Measurements from ENCODE around the gene COL15A1. TPM values are rescaled to one million over a fixed set of nuclear protein-coding genes. Genes with fewer than 3 reads are reported as not detected.

COL15A1 gene
- total RNA-seq, 1 experiment from 2014 or later = 0.04 TPM

DNA sequence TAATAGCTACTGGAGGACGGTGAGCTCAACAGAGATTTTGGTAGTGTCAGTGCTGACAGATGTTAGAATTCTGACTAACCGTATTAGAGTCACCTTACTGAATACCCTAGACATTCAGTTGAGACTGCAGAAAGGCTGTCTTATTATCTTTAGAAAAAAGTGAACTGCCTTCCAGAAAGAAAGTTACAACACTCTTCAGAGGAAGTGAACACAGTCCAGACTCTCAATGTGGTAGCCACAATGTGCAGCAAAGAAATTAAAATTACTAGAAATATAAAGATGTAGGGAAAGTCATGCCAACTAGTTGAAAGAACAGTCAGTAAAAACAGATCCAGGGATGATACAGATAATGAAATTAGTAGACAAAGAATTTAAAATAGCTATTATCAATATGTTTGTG lies 47.1 kb upstream of the COL15A1 start:
- BruUV-seq (replicated peaks) = no TSS peak
- Histone ChIP-seq H3K27me3 (replicated peaks; ENCODE audit: insufficient read depth, low read depth, low read length, poor library complexity) (no peaks in the 10 kb centered on the region), H3K4me1 (ENCODE audit: insufficient read depth, low read length, poor library complexity, severe bottlenecking) (peaks cover 12% of the 10 kb centered on the region), H3K36me3 (ENCODE audit: insufficient read depth, low read length, poor library complexity, severe bottlenecking) (no peaks in the 10 kb centered on the region), H3K4me3 (ENCODE audit: low read depth, low read length, poor library complexity, severe bottlenecking) (no peak overlapping the region), H3K27ac (ENCODE audit: low read depth, low read length, poor library complexity, severe bottlenecking) (no peak overlapping the region), H3K9me3 (ENCODE audit: low read depth, low read length, poor library complexity, severe bottlenecking) (peaks cover 5% of the 10 kb centered on the region)
- ChIA-PET CTCF (no interaction called here), POLR2A (ENCODE audit: low non-redundant PET) (no interaction called here)
- intact Hi-C loops (cut with micrococcal nuclease; ENCODE audit: unreplicated experiment) = no loop called here
- TF ChIP-seq EZH2 (IDR thresholded peaks at IDR 0.05; ENCODE audit: borderline replicate concordance, low read depth, low read length, poor library complexity, severe bottlenecking) = no peak
- TF ChIP-seq, protein P1, sequence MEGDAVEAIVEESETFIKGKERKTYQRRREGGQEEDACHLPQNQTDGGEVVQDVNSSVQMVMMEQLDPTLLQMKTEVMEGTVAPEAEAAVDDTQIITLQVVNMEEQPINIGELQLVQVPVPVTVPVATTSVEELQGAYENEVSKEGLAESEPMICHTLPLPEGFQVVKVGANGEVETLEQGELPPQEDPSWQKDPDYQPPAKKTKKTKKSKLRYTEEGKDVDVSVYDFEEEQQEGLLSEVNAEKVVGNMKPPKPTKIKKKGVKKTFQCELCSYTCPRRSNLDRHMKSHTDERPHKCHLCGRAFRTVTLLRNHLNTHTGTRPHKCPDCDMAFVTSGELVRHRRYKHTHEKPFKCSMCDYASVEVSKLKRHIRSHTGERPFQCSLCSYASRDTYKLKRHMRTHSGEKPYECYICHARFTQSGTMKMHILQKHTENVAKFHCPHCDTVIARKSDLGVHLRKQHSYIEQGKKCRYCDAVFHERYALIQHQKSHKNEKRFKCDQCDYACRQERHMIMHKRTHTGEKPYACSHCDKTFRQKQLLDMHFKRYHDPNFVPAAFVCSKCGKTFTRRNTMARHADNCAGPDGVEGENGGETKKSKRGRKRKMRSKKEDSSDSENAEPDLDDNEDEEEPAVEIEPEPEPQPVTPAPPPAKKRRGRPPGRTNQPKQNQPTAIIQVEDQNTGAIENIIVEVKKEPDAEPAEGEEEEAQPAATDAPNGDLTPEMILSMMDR (conservative IDR thresholded peaks at IDR 0.05; ENCODE audit: low read depth, low read length) = no peak
- no peak for DNase-seq (ENCODE audit: low spot score)

DNA sequence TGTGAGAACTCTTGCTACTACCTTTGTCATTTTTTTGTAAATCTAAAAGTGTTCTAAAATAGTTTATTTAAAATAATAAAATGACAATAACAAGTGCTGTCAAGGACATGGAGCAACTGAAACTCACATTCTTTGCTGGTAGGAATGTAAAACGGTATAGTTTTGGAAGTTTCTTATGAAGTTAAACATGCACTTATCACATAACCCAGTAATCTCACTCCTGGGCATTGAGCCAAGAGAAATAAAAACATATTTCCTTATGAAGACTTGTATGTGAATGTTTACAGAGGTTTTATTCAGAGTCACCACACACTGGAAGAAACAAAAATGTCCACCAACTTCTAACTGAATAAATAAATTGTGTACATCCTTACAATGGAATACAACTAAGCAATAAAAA lies 46.0 kb upstream of the COL15A1 start:
- H3K9me3 ChIP-seq (ENCODE audit: low read depth, low read length, poor library complexity, severe bottlenecking) = peaks cover 5% of the 10 kb centered on the region
- no peaks in the 10 kb centered on the region for H3K36me3 ChIP-seq (ENCODE audit: insufficient read depth, low read length, poor library complexity, severe bottlenecking)
- no peak for DNase-seq (ENCODE audit: low spot score)
- no peaks in the 10 kb centered on the region for H3K27me3 ChIP-seq (replicated peaks; ENCODE audit: insufficient read depth, low read depth, low read length, poor library complexity)
- peaks cover 12% of the 10 kb centered on the region for H3K4me1 ChIP-seq (ENCODE audit: insufficient read depth, low read length, poor library complexity, severe bottlenecking)
- TF ChIP-seq, protein P1 (conservative IDR thresholded peaks at IDR 0.05; ENCODE audit: low read depth, low read length) = no peak
- TF ChIP-seq EZH2 (IDR thresholded peaks at IDR 0.05; ENCODE audit: borderline replicate concordance, low read depth, low read length, poor library complexity, severe bottlenecking) = no peak
- POLR2A ChIA-PET (ENCODE audit: low non-redundant PET) = no interaction called here
- BruUV-seq (replicated peaks) = no TSS peak
- intact Hi-C loops (cut with micrococcal nuclease; ENCODE audit: unreplicated experiment) = no loop called here
- CTCF ChIA-PET = no interaction called here
- no peak overlapping the region for H3K27ac ChIP-seq (ENCODE audit: low read depth, low read length, poor library complexity, severe bottlenecking)
- no peak overlapping the region for H3K4me3 ChIP-seq (ENCODE audit: low read depth, low read length, poor library complexity, severe bottlenecking)

DNA sequence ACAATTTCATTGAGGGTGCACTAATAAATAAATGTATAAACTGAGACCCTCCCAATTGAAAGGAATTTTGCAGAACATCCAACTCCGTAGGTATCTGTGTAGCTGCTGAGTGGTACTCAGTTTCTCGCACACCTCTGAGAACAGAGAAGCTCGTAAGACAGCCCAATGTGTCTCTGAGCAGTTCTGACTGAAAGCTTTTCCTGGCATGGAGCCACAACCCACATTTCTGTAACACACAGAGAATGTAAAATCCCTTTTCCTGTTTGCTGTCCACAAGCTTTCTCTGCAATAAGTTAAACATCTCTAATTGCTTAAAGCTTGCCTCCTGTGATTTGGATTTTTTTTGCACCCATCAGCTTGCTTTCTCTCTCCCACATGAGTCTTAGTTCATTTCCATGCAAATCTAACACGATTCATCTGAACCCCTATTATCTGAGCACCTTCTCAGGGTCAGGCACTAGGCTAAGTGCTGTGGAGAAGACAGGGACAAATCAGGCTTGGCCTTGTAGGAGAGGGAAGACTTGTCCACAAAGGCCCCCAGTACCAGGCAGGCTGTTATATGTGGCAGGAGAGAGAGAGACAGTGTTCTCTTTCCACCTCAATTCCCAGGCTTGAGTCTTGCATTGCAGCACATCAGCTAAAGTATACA lies 44.2 kb upstream of the COL15A1 start:
- no peak overlapping the region for H3K27ac ChIP-seq (ENCODE audit: low read depth, low read length, poor library complexity, severe bottlenecking)
- BruUV-seq (replicated peaks) = no TSS peak
- H3K4me1 ChIP-seq (ENCODE audit: insufficient read depth, low read length, poor library complexity, severe bottlenecking) = peaks cover 12% of the 10 kb centered on the region
- peak; percentile 73 for DNase-seq (ENCODE audit: low spot score)
- ChIA-PET POLR2A (ENCODE audit: low non-redundant PET) (no interaction called here), CTCF (no interaction called here)
- no peaks in the 10 kb centered on the region for H3K36me3 ChIP-seq (ENCODE audit: insufficient read depth, low read length, poor library complexity, severe bottlenecking)
- H3K27me3 ChIP-seq (replicated peaks; ENCODE audit: insufficient read depth, low read depth, low read length, poor library complexity) = no peaks in the 10 kb centered on the region
- no peak overlapping the region for H3K4me3 ChIP-seq (ENCODE audit: low read depth, low read length, poor library complexity, severe bottlenecking)
- H3K9me3 ChIP-seq (ENCODE audit: low read depth, low read length, poor library complexity, severe bottlenecking) = peaks cover 5% of the 10 kb centered on the region
- intact Hi-C loops (cut with micrococcal nuclease; ENCODE audit: unreplicated experiment) = no loop called here
- TF ChIP-seq, protein P1 (conservative IDR thresholded peaks at IDR 0.05; ENCODE audit: low read depth, low read length) = no peak
- TF ChIP-seq EZH2 (IDR thresholded peaks at IDR 0.05; ENCODE audit: borderline replicate concordance, low read depth, low read length, poor library complexity, severe bottlenecking) = no peak

Data from A673 (cell line).